ENCODE results near the gene KLF12. TPM values are rescaled to one million over a fixed set of nuclear protein-coding genes. Genes with fewer than 3 reads are reported as not detected.

Gene KLF12
- total RNA-seq, 2 donors from 2014 or later, result 6.1 to 12.3 TPM

GRCh38 chr13:74114641-74115040 lies 19.6 kb downstream of the KLF12 start:
- peaks cover 0 to 8% of the 10 kb centered on the region in 2 donors for H3K4me1 ChIP-seq
- peaks cover 0 to 24% of the 10 kb centered on the region in 2 donors for H3K9me3 ChIP-seq
- no peak for TF ChIP-seq CTCF (IDR thresholded peaks at IDR 0.05)
- H3K36me3 ChIP-seq, result no peaks in the 10 kb centered on the region
- no peak overlapping the region for H3K4me3 ChIP-seq
- DNase-seq (ENCODE audit: low spot score), result no peak
- H3K27me3 ChIP-seq, result no peaks in the 10 kb centered on the region
- H3K27ac ChIP-seq, result no peak overlapping the region

- H3K36me3 ChIP-seq, result no peaks in the 10 kb centered on the region
- peaks cover 0 to 20% of the 10 kb centered on the region in 2 donors for H3K9me3 ChIP-seq
- no peak overlapping the region for H3K4me3 ChIP-seq
- H3K27me3 ChIP-seq, result no peaks in the 10 kb centered on the region
- no peak overlapping the region for H3K27ac ChIP-seq
- no peak for DNase-seq (ENCODE audit: low spot score)
- no peak for TF ChIP-seq CTCF (IDR thresholded peaks at IDR 0.05)
- H3K4me1 ChIP-seq, result peaks cover 0 to 8% of the 10 kb centered on the region in 2 donors
Measured at GRCh38 chr13:74114202-74114601, 20.0 kb downstream of the KLF12 start.

DNA sequence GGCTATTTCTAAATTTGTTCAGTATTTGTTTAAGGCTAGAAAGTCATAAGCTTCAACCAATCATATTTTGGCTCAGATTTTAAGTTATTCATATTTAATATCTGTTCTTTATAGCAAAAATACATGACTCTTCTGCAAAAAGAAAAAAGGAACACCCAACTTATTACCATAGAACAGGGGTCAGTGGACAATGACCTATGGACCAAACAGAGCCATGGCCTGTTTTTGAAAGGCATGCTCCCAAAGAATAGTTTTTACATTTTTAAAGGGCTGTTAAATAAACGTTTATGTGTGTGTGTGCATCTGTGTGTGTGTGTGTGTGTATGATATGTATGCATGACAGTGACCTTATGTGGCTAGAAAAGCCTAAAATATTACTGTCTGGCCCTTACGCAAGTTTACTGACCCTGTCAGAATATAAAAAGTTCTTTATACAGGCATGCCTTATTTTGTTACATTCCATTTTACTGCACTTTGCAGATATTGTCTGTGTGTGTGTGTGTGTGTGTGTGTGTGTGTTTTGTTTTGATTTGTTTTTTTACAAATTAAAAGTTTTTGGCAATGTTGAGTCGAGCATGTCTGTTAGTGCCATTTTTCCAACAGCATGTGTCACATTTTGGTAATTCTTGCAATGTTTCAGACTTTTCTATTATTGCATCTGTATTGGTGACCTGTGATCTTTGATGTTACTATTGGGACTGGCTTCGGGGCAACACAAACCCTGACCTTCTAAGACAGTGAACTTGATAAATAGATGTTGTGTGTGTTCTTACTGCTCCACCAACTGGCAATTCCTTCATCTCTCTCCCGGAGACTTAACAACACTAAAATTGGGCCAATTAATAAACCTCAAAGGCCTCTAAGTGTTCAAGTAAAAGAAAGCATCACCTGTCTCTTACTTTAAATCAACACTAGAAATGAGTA lies 22.0 kb downstream of the KLF12 start:
- Histone ChIP-seq H3K4me3 (no peak overlapping the region), H3K4me1 (peaks cover 0 to 8% of the 10 kb centered on the region in 2 donors), H3K27me3 (no peaks in the 10 kb centered on the region), H3K9me3 (no peaks in the 10 kb centered on the region), H3K36me3 (no peaks in the 10 kb centered on the region), H3K27ac (no peak overlapping the region)
- no peak for TF ChIP-seq CTCF (IDR thresholded peaks at IDR 0.05)
- DNase-seq (ENCODE audit: low spot score), result no peak

DNA sequence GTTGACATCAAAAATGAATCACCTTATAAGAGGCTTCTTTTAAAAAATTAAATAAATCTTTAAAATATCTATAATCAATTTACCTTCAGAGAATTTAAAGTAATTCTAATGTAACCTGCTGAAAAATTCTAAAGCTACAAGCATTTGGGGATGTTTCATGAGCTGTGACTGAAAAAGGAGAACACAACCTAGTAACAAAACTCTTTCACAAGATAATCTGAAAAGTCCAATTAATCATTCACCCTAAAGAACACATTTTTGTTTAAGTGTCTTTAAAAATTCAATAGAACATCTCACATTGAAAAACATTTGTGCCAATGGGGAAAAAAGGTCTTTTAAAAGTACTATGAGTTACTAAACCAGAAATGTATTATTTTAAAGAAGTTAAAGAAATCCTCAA lies 22.8 kb downstream of the KLF12 start:
- no peak overlapping the region for H3K4me3 ChIP-seq
- peaks cover 0 to 8% of the 10 kb centered on the region in 2 donors for H3K4me1 ChIP-seq
- no peaks in the 10 kb centered on the region for H3K9me3 ChIP-seq
- no peak for DNase-seq (ENCODE audit: low spot score)
- no peak overlapping the region for H3K27ac ChIP-seq
- H3K36me3 ChIP-seq, result no peaks in the 10 kb centered on the region
- TF ChIP-seq CTCF (IDR thresholded peaks at IDR 0.05), result no peak
- no peaks in the 10 kb centered on the region for H3K27me3 ChIP-seq

- DNase-seq (ENCODE audit: low spot score), result no peak
- TF ChIP-seq CTCF (IDR thresholded peaks at IDR 0.05), result no peak
Measured at GRCh38 chr13:74110053-74110452, 24.2 kb downstream of the KLF12 start.

More at GRCh38 chr13:74110053-74110452, 24.2 kb downstream of the KLF12 start:
- Histone ChIP-seq H3K9me3 (no peaks in the 10 kb centered on the region), H3K4me3 (no peak overlapping the region), H3K27me3 (no peaks in the 10 kb centered on the region), H3K36me3 (no peaks in the 10 kb centered on the region), H3K4me1 (peaks cover 0 to 8% of the 10 kb centered on the region in 2 donors), H3K27ac (no peak overlapping the region)

Measured in right atrium auricular region (tissue), 2 donors.